SU-DHL-6 (cell line): ENCODE results near the gene ZNF804B.

Experiments used
- H2AFZ ChIP-seq: fragments of 200-600 bp; sonication (generic); 2 replicates; pipeline ENCODE4 v1.6.1; 2014; ENCODE audit warnings: low read depth, mild to moderate bottlenecking, moderate library complexity, mixed read lengths, antibody characterized with exemption, low read length; ENCODE audit not compliant: severe bottlenecking
- H3F3A ChIP-seq: fragments of 200-600 bp; shearing (Covaris generic); 2 replicates; pipeline ENCODE4 v1.6.0; 2016; ENCODE audit warnings: antibody characterized with exemption, mild to moderate bottlenecking; ENCODE audit not compliant: insufficient read depth
- H3K27ac ChIP-seq: fragments of 200-600 bp; sonication (generic); 2 replicates; pipeline ENCODE4 v1.5.1; 2016; ENCODE audit warnings: low read depth, mild to moderate bottlenecking, low read length, moderate library complexity, mixed read lengths
- H3K27me3 ChIP-seq: fragments of 200-600 bp; sonication (generic), shearing (Covaris generic); 2 replicates; pipeline ENCODE4 v1.6.0; 2014; ENCODE audit warnings: mild to moderate bottlenecking, low read length
- H3K36me3 ChIP-seq: fragments of 200-600 bp; sonication (generic); 2 replicates; pipeline ENCODE4 v1.6.1; 2014; ENCODE audit warnings: mild to moderate bottlenecking, low read length, mixed read lengths
- H3K4me2 ChIP-seq: fragments of 300-600, 200-600 bp; shearing (Covaris generic), sonication (generic); 2 replicates; pipeline ENCODE4 v1.6.0; 2014; ENCODE audit warnings: low read length, low read depth, mild to moderate bottlenecking; ENCODE audit not compliant: poor library complexity, severe bottlenecking
- H3K4me3 ChIP-seq: fragments of 200-600 bp; sonication (generic); 2 replicates; pipeline ENCODE4 v1.5.1; 2014; ENCODE audit warnings: antibody characterized with exemption, low read length, mild to moderate bottlenecking, mixed read lengths; ENCODE audit not compliant: insufficient read depth, poor library complexity, severe bottlenecking
- H3K79me2 ChIP-seq: fragments of 200-600 bp; sonication (generic); 2 replicates; pipeline ENCODE4 v1.6.1; 2014; ENCODE audit warnings: mild to moderate bottlenecking, low read length, moderate library complexity; ENCODE audit not compliant: insufficient read depth
- H3K9ac ChIP-seq: fragments of 200-600 bp; sonication (generic); 2 replicates; pipeline ENCODE4 v1.7.0; 2014; ENCODE audit warnings: mild to moderate bottlenecking, low read length
- H3K9me2 ChIP-seq: fragments of 200-600 bp; sonication (generic); replicated peaks from 2 replicates; pipeline ENCODE4 v1.6.1; 2014; ENCODE audit warnings: low read length; ENCODE audit not compliant: insufficient read depth
- H3K9me3 ChIP-seq: fragments of 200-600 bp; sonication (generic); 2 replicates; pipeline ENCODE4 v1.6.1; 2014; ENCODE audit warnings: low read length, mixed read lengths; ENCODE audit not compliant: insufficient read depth
- H4K20me1 ChIP-seq: fragments of 200-600 bp; sonication (generic); 2 replicates; pipeline ENCODE4 v1.6.1; 2014; ENCODE audit warnings: low read depth, mild to moderate bottlenecking, antibody characterized with exemption, low read length, moderate library complexity, mixed read lengths
- CTCF ChIP-seq: fragments of 200-600 bp; sonication (generic); IDR thresholded peaks from one replicate; pipeline ENCODE4 v1.5.1; 2017; ENCODE audit warnings: antibody characterized with exemption, mild to moderate bottlenecking, low read length, moderate library complexity; ENCODE audit not compliant: insufficient read depth, poor library complexity, severe bottlenecking
- EZH2phosphoT487 ChIP-seq: fragments of 200-600 bp; sonication (generic), shearing (Covaris generic); conservative IDR thresholded peaks from 2 replicates; pipeline ENCODE4 v1.6.1; 2018; ENCODE audit warnings: mild to moderate bottlenecking, antibody characterized with exemption, low read length, moderate library complexity, mixed read lengths

The ZNF804B gene

GRCh38 chr7:88951826-88952225 lies 192.3 kb downstream of the ZNF804B start:
- no peaks in the 10 kb centered on the region for H3K36me3 ChIP-seq
- H2AFZ ChIP-seq: peak overlapping the region; percentile 14
- no peak overlapping the region for H3K27ac ChIP-seq
- no peaks in the 10 kb centered on the region for H3K79me2 ChIP-seq
- no peaks in the 10 kb centered on the region for H3F3A ChIP-seq
- TF ChIP-seq CTCF (no peak), EZH2phosphoT487 (no peak)
- no peak overlapping the region for H3K4me2 ChIP-seq
- no peaks in the 10 kb centered on the region; the same call in 1 of the 2 replicates for H3K9me3 ChIP-seq
- H3K9ac ChIP-seq: no peak overlapping the region
- no peaks in the 10 kb centered on the region for H3K9me2 ChIP-seq
- H4K20me1 ChIP-seq: no peaks in the 10 kb centered on the region
- no peak overlapping the region for H3K4me3 ChIP-seq
- no peaks in the 10 kb centered on the region for H3K27me3 ChIP-seq

GRCh38 chr7:88964418-88964817 lies 204.9 kb downstream of the ZNF804B start:
- H3K9me2 ChIP-seq: no peaks in the 10 kb centered on the region
- H3K9me3 ChIP-seq: peaks cover 6% of the 10 kb centered on the region; the same call in 1 of the 2 replicates
- no peak overlapping the region for H3K9ac ChIP-seq
- H3K27ac ChIP-seq: no peak overlapping the region
- no peak overlapping the region for H3K4me2 ChIP-seq
- no peaks in the 10 kb centered on the region for H3K27me3 ChIP-seq
- no peaks in the 10 kb centered on the region for H4K20me1 ChIP-seq
- no peak overlapping the region for H3K4me3 ChIP-seq
- H3K36me3 ChIP-seq: no peaks in the 10 kb centered on the region; the same call in 1 of the 2 replicates
- no peak overlapping the region for H2AFZ ChIP-seq
- no peaks in the 10 kb centered on the region for H3K79me2 ChIP-seq
- H3F3A ChIP-seq: no peaks in the 10 kb centered on the region
- no peak for TF ChIP-seq EZH2phosphoT487

- Histone ChIP-seq H3K4me3 (no peak overlapping the region), H3K79me2 (no peaks in the 10 kb centered on the region), H3K9ac (no peak overlapping the region), H4K20me1 (no peaks in the 10 kb centered on the region), H3K9me2 (no peaks in the 10 kb centered on the region), H3F3A (no peaks in the 10 kb centered on the region), H2AFZ (no peak overlapping the region), H3K4me2 (no peak overlapping the region), H3K27me3 (no peaks in the 10 kb centered on the region), H3K36me3 (no peaks in the 10 kb centered on the region; the same call in 1 of the 2 replicates), H3K9me3 (peaks cover 6% of the 10 kb centered on the region; the same call in 1 of the 2 replicates), H3K27ac (no peak overlapping the region)
- TF ChIP-seq CTCF (no peak), EZH2phosphoT487 (no peak)
Observed at GRCh38 chr7:88965371-88965770, 205.9 kb downstream of the ZNF804B start.

- no peak for TF ChIP-seq CTCF
- no peak for TF ChIP-seq EZH2phosphoT487
- Histone ChIP-seq H3K9ac (no peak overlapping the region), H4K20me1 (no peaks in the 10 kb centered on the region)
Observed at GRCh38 chr7:88967432-88967831, 207.9 kb downstream of the ZNF804B start.

More at GRCh38 chr7:88967432-88967831, 207.9 kb downstream of the ZNF804B start:
- Histone ChIP-seq H3K4me2 (no peak overlapping the region), H3F3A (no peaks in the 10 kb centered on the region), H3K27me3 (no peaks in the 10 kb centered on the region), H3K79me2 (no peaks in the 10 kb centered on the region), H3K4me3 (no peak overlapping the region), H3K27ac (no peak overlapping the region), H3K36me3 (no peaks in the 10 kb centered on the region; the same call in 1 of the 2 replicates), H3K9me3 (peaks cover 6% of the 10 kb centered on the region; the same call in 1 of the 2 replicates), H2AFZ (peak overlapping the region; percentile 18), H3K9me2 (no peaks in the 10 kb centered on the region)
